K562 (cell line): ENCODE measurements around the gene CFAP410. TPM values are rescaled to one million over a fixed set of nuclear protein-coding genes. Genes with fewer than 3 reads are reported as not detected.

ENCODE experiments used
- ATAC-seq: fragments of 200-7000 bp; cut with Tn5 transposase; 3 replicates; pipeline ENCODE4 v1.9.1; 2020; ENCODE audit warnings: moderate library complexity
- BruUV-seq: library from RNA; stranded (reverse); fragments of 400-500 nt; replicated peaks from 2 replicates; lab custom pipeline; 2021; lab: Mats Ljungman, UMichigan
- CTCF ChIA-PET: fragments of 300-600 bp; formaldehyde crosslinking; extraction: SDS; loops from one replicate; lab custom pipeline; 2021; ENCODE audit warnings: low intra/inter-chr PET ratio; lab: Yijun Ruan, JAX
- POLR2A ChIA-PET: fragments of 300-600, 350-650 bp; sonication (Branson Sonifier 250); formaldehyde crosslinking; extraction: SDS; loops from one replicate; lab custom pipeline; 2021; ENCODE audit warnings: antibody characterized with exemption, inconsistent platforms; lab: Yijun Ruan, JAX
- DNase-seq, 4 experiments: peaks; one replicate each; pipeline versions ENCODE4 v3.0.0 to v3.0.0-alpha.2; 2011 to 2018; ENCODE audit warnings: low spot score in 3 of 4, mixed read lengths in 3 of 4; ENCODE audit errors: extremely low read depth in 1 of 4
- FAIRE-seq: peaks from 2 replicates; lab custom pipeline; 2011; peaks lifted over from hg19 to GRCh38; lab: Jason Lieb, UNC
- H2AFZ ChIP-seq: 2 replicates; pipeline ENCODE4 v1.6.0; 2011; ENCODE audit warnings: low read depth, low read length, control low read depth, inconsistent platforms
- H3K27ac ChIP-seq: fragments of 200-600 bp; 3 replicates; pipeline ENCODE4 v1.8.0; 2011; ENCODE audit warnings: low read depth, mild to moderate bottlenecking, control low read depth, inconsistent platforms, low read length, moderate library complexity, mixed read lengths; ENCODE audit errors: extremely low read depth
- H3K27me3 ChIP-seq, 2 experiments: fragments of 300-600 bp in 1 of 2; 2 replicates in 1 of 2; 3 replicates in 1 of 2; pipeline versions ENCODE4 v1.6.0 to v1.8.0; 2011; ENCODE audit warnings: inconsistent platforms in 2 of 2, low read length in 2 of 2, mild to moderate bottlenecking in 1 of 2, mixed read lengths in 1 of 2, moderate library complexity in 1 of 2; ENCODE audit not compliant: control insufficient read depth in 2 of 2, insufficient read depth in 2 of 2
- H3K36me3 ChIP-seq: fragments of 300-600 bp; 3 replicates; pipeline ENCODE4 v1.8.0; 2011; ENCODE audit warnings: mild to moderate bottlenecking, low read length, inconsistent platforms; ENCODE audit not compliant: control insufficient read depth, insufficient read depth
- H3K4me1 ChIP-seq, 2 experiments: fragments of 200-600 bp in 1 of 2; replicated peaks in 1 of 2; 2 replicates in 1 of 2; 3 replicates in 1 of 2; pipeline versions ENCODE4 v1.5.1 to v1.8.0; 2011; ENCODE audit warnings: inconsistent platforms in 2 of 2, low read length in 2 of 2, mild to moderate bottlenecking in 1 of 2, mixed read lengths in 1 of 2, moderate library complexity in 1 of 2; ENCODE audit not compliant: control insufficient read depth in 2 of 2, insufficient read depth in 2 of 2
- H3K4me2 ChIP-seq: 2 replicates; pipeline ENCODE4 v1.6.1; 2011; ENCODE audit warnings: low read length, control low read depth, inconsistent platforms, mixed read lengths; ENCODE audit not compliant: insufficient read depth
- H3K4me3 ChIP-seq: fragments of 200-600 bp; sonication (generic), shearing (Covaris generic); 2 replicates; pipeline ENCODE4 v1.5.1; 2016; ENCODE audit warnings: control low read depth, inconsistent platforms
- H3K79me2 ChIP-seq: fragments of 200-600 bp; 3 replicates; pipeline ENCODE4 v1.8.0; 2011; ENCODE audit warnings: low read length, inconsistent platforms; ENCODE audit not compliant: control insufficient read depth, insufficient read depth
- H3K9ac ChIP-seq, 2 experiments: 2 replicates each; pipeline versions ENCODE4 v1.6.0 to v1.6.1; 2011; ENCODE audit warnings: low read depth in 2 of 2, low read length in 2 of 2, control low read depth in 1 of 2, inconsistent platforms in 1 of 2, mild to moderate bottlenecking in 1 of 2, mixed read lengths in 1 of 2; ENCODE audit not compliant: insufficient read depth in 1 of 2
- H3K9me1 ChIP-seq: one replicate; pipeline ENCODE4 v1.6.0; 2011; ENCODE audit warnings: inconsistent platforms, mild to moderate bottlenecking, low read length, moderate library complexity; ENCODE audit not compliant: control insufficient read depth, insufficient read depth
- H3K9me3 ChIP-seq: replicated peaks from 2 replicates; pipeline ENCODE4 v1.5.1; 2011; ENCODE audit warnings: low read depth, low read length, inconsistent platforms; ENCODE audit not compliant: control insufficient read depth, insufficient read depth
- H4K20me1 ChIP-seq: replicated peaks from 2 replicates; pipeline ENCODE4 v1.6.1; 2011; ENCODE audit warnings: low read length, inconsistent platforms, mixed read lengths; ENCODE audit not compliant: control insufficient read depth, insufficient read depth
- BACH1 ChIP-seq: fragments of 200-800 bp; sonication (Bioruptor generic); IDR thresholded peaks from 2 replicates; pipeline ENCODE4 v1.6.1; 2016; ENCODE audit warnings: missing genetic modification characterization, missing compliant biosample characterization
- DDX20 ChIP-seq: fragments of 450-650 bp; IDR thresholded peaks from 2 replicates; pipeline ENCODE4 v1.6.1; 2016; ENCODE audit warnings: missing genetic modification characterization, low read depth, mild to moderate bottlenecking, missing compliant biosample characterization, moderate library complexity
- DLX4 ChIP-seq: fragments of 250-450 bp; sonication (Bioruptor Pico); IDR thresholded peaks from 2 replicates; pipeline ENCODE4 v1.6.1; 2021; ENCODE audit warnings: mild to moderate bottlenecking
- ELF4 ChIP-seq: fragments of 450-650 bp; formaldehyde crosslinking; IDR thresholded peaks from 2 replicates; pipeline ENCODE4 v1.4.0; 2022; ENCODE audit warnings: missing genetic modification characterization
- ERF ChIP-seq: fragments of 450-650 bp; formaldehyde crosslinking; IDR thresholded peaks from 2 replicates; pipeline ENCODE4 v1.4.0; 2020; ENCODE audit warnings: mild to moderate bottlenecking, mixed read lengths
- ESRRB ChIP-seq: fragments of 250-450 bp; sonication (Bioruptor Pico); IDR thresholded peaks from 2 replicates; pipeline ENCODE4 v1.5.0; 2020; ENCODE audit warnings: mild to moderate bottlenecking, moderate library complexity, borderline replicate concordance
- HDGF ChIP-seq: fragments of 450-650 bp; IDR thresholded peaks from 2 replicates; pipeline ENCODE4 v1.6.1; 2016
- JUND ChIP-seq, 2 experiments: IDR thresholded peaks; 2 replicates in 1 of 2; 3 replicates in 1 of 2; pipeline ENCODE4 v1.6.1; 2011; ENCODE audit warnings: borderline replicate concordance in 2 of 2, low read depth in 2 of 2, low read length in 2 of 2, improper control_type of control experiment in 1 of 2, missing biosample characterization in 1 of 2, missing genetic modification characterization in 1 of 2, missing genetic modification reagents in 1 of 2
- NFE2 ChIP-seq: IDR thresholded peaks from 2 replicates; pipeline ENCODE4 v1.6.1; 2014; ENCODE audit warnings: antibody characterized with exemption, low read depth
- POLR2G ChIP-seq: fragments of 200-400 bp; formaldehyde crosslinking; IDR thresholded peaks from 2 replicates; pipeline ENCODE4 v1.6.1; 2017; ENCODE audit warnings: low read depth, mild to moderate bottlenecking, antibody characterized with exemption, low read length, moderate library complexity
- RBFOX2 ChIP-seq: fragments of 200-400 bp; formaldehyde crosslinking; IDR thresholded peaks from 2 replicates; pipeline ENCODE4 v1.6.1; 2017; ENCODE audit warnings: low read depth, mild to moderate bottlenecking, low read length, moderate library complexity
- SAFB2 ChIP-seq: fragments of 200-400 bp; formaldehyde crosslinking; IDR thresholded peaks from 2 replicates; pipeline ENCODE4 v1.6.1; 2018; ENCODE audit warnings: borderline replicate concordance, low read length, low read depth, moderate library complexity; ENCODE audit not compliant: severe bottlenecking
- SNRNP70 ChIP-seq: fragments of 200-400 bp; formaldehyde crosslinking; optimal IDR thresholded peaks from 2 replicates; pipeline ENCODE3; 2017; ENCODE audit warnings: low read depth, low read length
- TCF7 ChIP-seq: sonication (generic); IDR thresholded peaks from 2 replicates; pipeline ENCODE4 v1.6.1; 2016; ENCODE audit warnings: antibody characterized with exemption, borderline replicate concordance
- ZNF253 ChIP-seq: fragments of 250-450 bp; sonication (Bioruptor Pico); conservative IDR thresholded peaks from 2 replicates; pipeline ENCODE4 v1.6.1; 2021; ENCODE audit warnings: mild to moderate bottlenecking
- ZNF586 ChIP-seq: fragments of 450-650 bp; formaldehyde crosslinking; conservative IDR thresholded peaks from 2 replicates; pipeline ENCODE4 v1.4.0; 2020; ENCODE audit warnings: mild to moderate bottlenecking, moderate library complexity
- WGBS: fragments of 100-300 bp; shearing (Covaris generic); methylation state at CpG from one replicate; pipeline ENCODE4 v1.1.6; 2016; ENCODE audit warnings: low coverage, mixed read lengths; ENCODE audit not compliant: insufficient coverage; ENCODE audit errors: missing lambda C conversion rate; 5-methylcytosine and 5-hydroxymethylcytosine counted together
- in situ Hi-C: fragments of 300-500 bp; cut with MboI; formaldehyde crosslinking; loops from 4 replicates; pipeline ENCODE4 v1.15.0; 2018; ENCODE audit warnings: inconsistent platforms, mixed read lengths
- intact Hi-C: fragments of 100-400 bp; cut with micrococcal nuclease; formaldehyde crosslinking; loops from 2 replicates; pipeline ENCODE4 v1.14.2; 2022
- polyA plus RNA-seq, 8 experiments: library from polyadenylated mRNA; depleted of rRNA in 4 of 8; stranded (reverse) in 5 of 8; unstranded in 3 of 8; fragments of >200 nt; fragmentation: Nextera tagmentation in 2 of 8; fragmentation: Illumina TruSeq in 1 of 8; extraction: Ambion mirVana in 2 of 8; extraction: Trizol in 1 of 8; gene quantifications; 2 replicates each; pipeline versions ENCODE4 v1.2.1 to v1.2.3, GENCODE V29; 2011 to 2014; ENCODE audit warnings: inconsistent platforms in 1 of 8, missing spikeins in 1 of 8
- total RNA-seq, 7 experiments: library from RNA; depleted of rRNA in 6 of 7; stranded (reverse); fragments of >200 nt in 6 of 7; fragmentation: Illumina TruSeq in 2 of 7; extraction: Trizol in 2 of 7; gene quantifications; 2 replicates each; pipeline versions ENCODE4 v1.2.1 to v1.2.3, GENCODE V29; 2011 to 2021; ENCODE audit warnings: low replicate concordance in 1 of 7
- TF ChIP-seq, protein P1 (sequence below), 2 experiments: IDR thresholded peaks in 1 of 2; conservative IDR thresholded peaks in 1 of 2; 2 replicates each; pipeline ENCODE4 v1.6.1; 2016; ENCODE audit warnings: low read depth in 2 of 2, mild to moderate bottlenecking in 1 of 2, missing compliant biosample characterization in 1 of 2, missing genetic modification characterization in 1 of 2, moderate library complexity in 1 of 2

The CFAP410 gene
- total and polyA plus RNA-seq, 9 of the 15 experiments (the other 6 are each of a cell fraction or from before 2014, with no cell fraction given), result 0.07 to 17.3 (median 2.3) TPM

DNA sequence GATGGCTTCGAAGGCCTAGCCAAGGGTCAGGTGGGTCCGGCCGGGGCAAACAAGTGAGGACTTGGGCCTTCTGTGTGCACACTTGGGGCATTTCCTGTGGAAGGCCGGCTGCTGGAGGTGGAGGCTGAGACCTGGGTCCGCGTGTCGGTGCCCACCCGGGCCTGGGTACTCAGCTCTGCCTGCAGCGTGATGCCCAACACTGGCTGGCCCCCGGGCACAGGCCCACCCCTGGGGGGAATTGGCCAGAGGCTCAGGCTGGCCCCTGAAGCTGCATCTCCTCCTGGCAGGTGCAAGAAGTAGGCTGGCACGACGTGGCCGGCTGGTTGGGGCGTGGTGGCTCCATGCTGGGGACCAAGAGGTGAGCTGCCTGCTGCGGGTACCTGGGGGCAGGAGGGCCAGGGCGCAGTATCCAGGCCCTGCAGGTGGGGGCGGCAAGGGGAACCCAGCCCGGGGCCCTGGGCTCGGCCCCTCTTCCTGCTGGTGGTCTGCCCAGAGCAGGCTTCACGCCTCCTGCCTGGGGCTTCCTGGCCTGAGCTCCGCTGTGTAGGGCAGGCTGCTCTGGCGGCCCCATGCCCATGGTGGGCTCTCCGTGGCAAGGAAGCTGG lies 17.2 kb downstream of the CFAP410 start:
- intact Hi-C loops, result no loop called here
- H3K9me1 ChIP-seq, result no peaks in the 10 kb centered on the region
- H3K27ac ChIP-seq, result no peak overlapping the region
- H3K4me1 ChIP-seq, result peaks cover 0 to 30% of the 10 kb centered on the region in 2 experiments; a peak in 1 of 5 replicates
- in situ Hi-C loops, result no loop called here
- H3K79me2 ChIP-seq, result no peaks in the 10 kb centered on the region
- DNase-seq (no peak), ATAC-seq (no peak), FAIRE-seq (no peak)
- H3K36me3 ChIP-seq, result peaks cover 84% of the 10 kb centered on the region; the same call in 2 of the 3 replicates
- no peak overlapping the region for H3K4me2 ChIP-seq
- ChIA-PET POLR2A (interaction anchor here (0.6 to 1.2 kb wide), 2 partner anchors 10 to 1302 kb away, joined by 5 to 7 read pairs; no protein-coding TSS in a partner anchor), CTCF (no interaction called here)
- H3K4me3 ChIP-seq, result no peak overlapping the region
- no peaks in the 10 kb centered on the region for H3K9me3 ChIP-seq
- H3K27me3 ChIP-seq, result no peaks in the 10 kb centered on the region
- BruUV-seq, result no TSS peak
- H3K9ac ChIP-seq, result peak overlapping the region in 1 of 2 experiments; percentile 2; a peak in 1 of 4 replicates
- WGBS, result 93% methylated on average over 19 of the region's 23 CpGs
- no peak overlapping the region for H2AFZ ChIP-seq
- H4K20me1 ChIP-seq, result 0 out of 2 replicates have a peak, but pooled peaks cover 5% of the 10 kb centered on the region
- TF ChIP-seq DDX20 (tag) (no peak), ZNF253 (CRISPR knock-in tag) (no peak), NFE2 (no peak), ZNF586 (CRISPR knock-in tag) (no peak), HDGF (no peak), BACH1 (no peak), SNRNP70 (no peak), ESRRB (CRISPR knock-in tag) (no peak), TCF7 (no peak), ELF4 (no peak), SAFB2 (no peak), RBFOX2 (peak; percentile 17; the same call in 1 of the 2 replicates), ERF (CRISPR knock-in tag) (no peak), DLX4 (CRISPR knock-in tag) (no peak), JUND (IDR thresholded peaks at IDR 0.05; ENCODE audit: borderline replicate concordance, low read depth, low read length) (no peak), JUND (tag; IDR thresholded peaks at IDR 0.05; ENCODE audit: borderline replicate concordance, low read depth, low read length) (no peak), POLR2G (peak; percentile 59; the same call in 1 of the 2 replicates)
- TF ChIP-seq, protein P1, sequence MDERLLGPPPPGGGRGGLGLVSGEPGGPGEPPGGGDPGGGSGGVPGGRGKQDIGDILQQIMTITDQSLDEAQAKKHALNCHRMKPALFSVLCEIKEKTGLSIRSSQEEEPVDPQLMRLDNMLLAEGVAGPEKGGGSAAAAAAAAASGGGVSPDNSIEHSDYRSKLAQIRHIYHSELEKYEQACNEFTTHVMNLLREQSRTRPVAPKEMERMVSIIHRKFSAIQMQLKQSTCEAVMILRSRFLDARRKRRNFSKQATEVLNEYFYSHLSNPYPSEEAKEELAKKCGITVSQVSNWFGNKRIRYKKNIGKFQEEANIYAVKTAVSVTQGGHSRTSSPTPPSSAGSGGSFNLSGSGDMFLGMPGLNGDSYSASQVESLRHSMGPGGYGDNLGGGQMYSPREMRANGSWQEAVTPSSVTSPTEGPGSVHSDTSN (CRISPR knock-in tag; IDR thresholded peaks at IDR 0.05; ENCODE audit: low read depth), result no peak
- TF ChIP-seq, protein P1 (tag; conservative IDR thresholded peaks at IDR 0.05; ENCODE audit: low read depth), result no peak
